ENCODE data around the gene BRME1.

The BRME1 gene

DNA sequence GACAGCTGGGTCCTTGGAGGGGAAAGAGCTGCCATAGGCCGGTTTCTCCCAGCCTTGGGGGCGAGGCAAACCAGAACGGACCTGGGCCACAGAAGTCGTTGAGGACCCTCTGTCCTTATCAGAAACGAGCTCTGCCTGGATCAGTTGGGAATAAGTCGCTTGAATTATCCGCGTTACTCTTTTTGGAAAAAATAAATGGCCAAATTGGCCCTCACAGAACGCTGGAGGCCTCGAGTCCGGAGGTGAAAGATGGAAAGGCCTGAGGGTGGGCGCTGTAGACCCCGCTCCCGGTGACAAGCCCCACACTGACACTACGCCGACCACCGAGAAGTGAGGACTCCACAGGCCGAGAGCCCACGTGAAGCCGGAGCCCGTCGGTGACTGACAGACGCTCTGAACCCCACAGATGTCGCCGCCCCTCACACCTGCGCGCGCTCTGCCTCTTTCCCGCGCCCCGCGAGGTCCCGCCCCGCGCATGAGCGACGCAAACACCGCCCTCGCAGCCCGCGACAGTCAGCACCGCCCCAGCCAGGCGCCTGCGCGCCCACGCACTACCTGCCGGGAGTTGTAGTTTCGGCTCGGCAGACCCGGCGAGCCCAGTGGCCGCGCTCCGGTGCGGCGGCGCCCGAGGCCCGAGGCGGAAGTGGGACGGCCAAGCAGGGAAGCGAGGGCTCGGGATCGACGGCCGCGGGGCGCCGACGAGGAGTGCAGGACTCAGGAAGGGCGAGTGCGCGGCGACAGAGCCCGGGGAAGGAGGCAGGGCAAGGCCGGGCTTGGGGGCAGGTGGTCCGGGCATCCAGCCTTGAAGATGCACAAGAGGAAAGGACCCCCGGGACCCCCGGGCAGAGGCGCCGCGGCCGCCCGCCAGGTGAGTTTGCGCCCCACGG, at the start of gene BRME1, which contains the start of gene CC2D1A:
Gene BRME1, minus strand, starts transcription at position 484 of the 887 bp plus-strand sequence. CDS start 1,225 bp downstream, outside the sequence.
Gene CC2D1A, plus strand, starts transcription at position 568 of the 887 bp plus-strand sequence. Its CDS starts 241 bp downstream, at position 809.
- TF ChIP-seq, protein P1, sequence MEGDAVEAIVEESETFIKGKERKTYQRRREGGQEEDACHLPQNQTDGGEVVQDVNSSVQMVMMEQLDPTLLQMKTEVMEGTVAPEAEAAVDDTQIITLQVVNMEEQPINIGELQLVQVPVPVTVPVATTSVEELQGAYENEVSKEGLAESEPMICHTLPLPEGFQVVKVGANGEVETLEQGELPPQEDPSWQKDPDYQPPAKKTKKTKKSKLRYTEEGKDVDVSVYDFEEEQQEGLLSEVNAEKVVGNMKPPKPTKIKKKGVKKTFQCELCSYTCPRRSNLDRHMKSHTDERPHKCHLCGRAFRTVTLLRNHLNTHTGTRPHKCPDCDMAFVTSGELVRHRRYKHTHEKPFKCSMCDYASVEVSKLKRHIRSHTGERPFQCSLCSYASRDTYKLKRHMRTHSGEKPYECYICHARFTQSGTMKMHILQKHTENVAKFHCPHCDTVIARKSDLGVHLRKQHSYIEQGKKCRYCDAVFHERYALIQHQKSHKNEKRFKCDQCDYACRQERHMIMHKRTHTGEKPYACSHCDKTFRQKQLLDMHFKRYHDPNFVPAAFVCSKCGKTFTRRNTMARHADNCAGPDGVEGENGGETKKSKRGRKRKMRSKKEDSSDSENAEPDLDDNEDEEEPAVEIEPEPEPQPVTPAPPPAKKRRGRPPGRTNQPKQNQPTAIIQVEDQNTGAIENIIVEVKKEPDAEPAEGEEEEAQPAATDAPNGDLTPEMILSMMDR (IDR thresholded peaks at IDR 0.05; ENCODE audit: borderline replicate concordance, control extremely low read depth, extremely low read depth, insufficient read depth, missing control alignments) = no peak
- DNase-seq (ENCODE audit: low spot score) = peak; percentile 99
- in situ Hi-C loops (cut with MboI; ENCODE audit: low sequenced_read_pairs, unreplicated experiment) = no loop called here

DNA sequence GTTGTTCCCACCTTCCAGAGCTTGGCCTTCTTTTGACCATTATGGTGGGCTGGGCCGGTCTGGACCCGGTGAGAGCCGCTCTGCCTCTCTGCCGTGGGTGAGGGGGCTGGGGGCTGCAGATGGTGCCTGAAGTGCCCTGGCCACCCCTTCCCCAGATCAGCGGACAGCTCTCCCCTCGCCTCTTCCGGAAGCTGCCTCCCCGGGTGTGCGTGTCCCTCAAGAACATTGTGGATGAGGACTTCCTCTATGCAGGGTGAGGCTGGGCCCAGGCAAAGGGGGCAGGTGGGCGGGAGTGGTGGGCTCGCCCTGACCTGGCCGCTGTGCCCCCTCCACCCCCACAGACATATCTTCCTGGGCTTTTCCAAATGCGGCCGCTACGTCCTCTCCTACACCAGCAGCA, 48.3 kb upstream of the BRME1 start:
- in situ Hi-C loops (cut with MboI; ENCODE audit: low sequenced_read_pairs, unreplicated experiment) = no loop called here
- DNase-seq (ENCODE audit: low spot score) = no peak
- TF ChIP-seq, protein P1 (IDR thresholded peaks at IDR 0.05; ENCODE audit: borderline replicate concordance, control extremely low read depth, extremely low read depth, insufficient read depth, missing control alignments) = no peak

DNA sequence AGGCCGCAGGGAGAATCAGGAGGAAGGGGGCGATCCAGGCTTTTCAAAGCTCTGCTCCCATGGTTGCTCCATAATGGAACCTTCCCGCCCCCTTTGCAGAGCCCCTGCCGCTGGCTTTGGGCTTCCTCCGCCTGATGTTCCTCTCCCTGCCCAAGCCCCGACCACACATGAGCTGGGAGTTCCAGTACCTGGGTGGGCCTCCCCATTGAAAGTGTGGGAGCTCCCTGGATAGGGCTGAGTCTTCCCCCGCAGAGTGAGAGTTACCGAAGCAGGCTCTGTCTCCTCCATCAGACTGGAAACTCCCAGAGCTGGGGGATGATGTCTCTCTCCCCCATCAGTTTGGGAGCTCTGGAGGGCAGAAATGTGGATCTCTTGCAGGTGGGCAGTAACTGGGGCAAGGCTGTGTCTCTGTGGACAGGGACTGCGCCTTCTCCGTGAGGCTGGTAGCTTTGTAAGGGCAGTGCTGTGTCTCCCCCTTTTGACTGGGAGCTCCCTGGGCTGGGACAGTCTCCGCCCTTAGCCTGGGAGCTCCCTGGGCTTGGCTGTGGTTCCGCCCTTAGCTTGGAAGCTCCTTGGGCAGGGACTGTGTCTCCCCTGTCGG, 47.1 kb upstream of the BRME1 start:
- TF ChIP-seq, protein P1 (IDR thresholded peaks at IDR 0.05; ENCODE audit: borderline replicate concordance, control extremely low read depth, extremely low read depth, insufficient read depth, missing control alignments) = no peak
- in situ Hi-C loops (cut with MboI; ENCODE audit: low sequenced_read_pairs, unreplicated experiment) = no loop called here
- DNase-seq (ENCODE audit: low spot score) = no peak

DNA sequence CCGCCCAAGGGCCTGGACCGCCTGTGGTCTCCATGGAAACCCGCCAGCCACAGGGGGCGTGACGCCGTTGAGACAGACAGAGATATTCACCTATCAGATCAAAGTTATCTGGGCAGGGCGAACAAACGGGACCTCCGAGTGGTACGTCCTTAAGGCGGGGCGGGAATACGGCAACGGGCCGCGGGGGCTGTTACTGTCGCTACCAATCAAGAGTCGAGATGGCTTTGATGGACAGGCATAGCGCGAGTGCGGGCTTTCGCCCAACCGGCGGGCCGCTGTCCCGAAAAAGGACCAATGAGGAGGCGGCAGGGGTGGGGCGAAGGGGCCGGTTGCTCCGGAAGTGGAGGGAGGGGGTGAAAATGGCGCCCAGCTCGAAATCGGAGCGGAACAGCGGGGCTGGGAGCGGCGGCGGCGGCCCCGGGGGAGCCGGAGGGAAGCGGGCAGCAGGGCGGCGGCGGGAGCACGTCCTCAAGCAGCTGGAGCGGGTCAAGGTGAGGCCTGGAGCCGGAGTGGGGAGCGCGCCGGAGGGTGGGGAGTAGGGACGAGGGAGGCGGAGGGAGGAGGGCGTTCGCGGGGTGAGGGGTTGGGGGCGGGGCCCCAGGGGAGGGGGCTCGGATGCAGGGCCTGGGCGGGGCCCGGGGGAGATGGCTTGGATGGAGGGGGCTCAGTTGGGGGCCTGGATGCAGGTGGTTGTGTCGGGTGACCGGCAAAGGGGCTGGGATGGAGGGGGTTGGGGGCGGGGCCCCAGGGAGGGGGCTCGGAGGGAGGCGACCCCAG, 46.4 kb upstream of the BRME1 start, which contains the start of gene DCAF15:
Gene DCAF15, plus strand, starts transcription at position 356 of the 777 bp plus-strand sequence. Its CDS starts 4 bp downstream, at position 360.
- TF ChIP-seq, protein P1 (IDR thresholded peaks at IDR 0.05; ENCODE audit: borderline replicate concordance, control extremely low read depth, extremely low read depth, insufficient read depth, missing control alignments) = no peak
- in situ Hi-C loops (cut with MboI; ENCODE audit: low sequenced_read_pairs, unreplicated experiment) = no loop called here
- DNase-seq (ENCODE audit: low spot score) = peak; percentile 100

DNA sequence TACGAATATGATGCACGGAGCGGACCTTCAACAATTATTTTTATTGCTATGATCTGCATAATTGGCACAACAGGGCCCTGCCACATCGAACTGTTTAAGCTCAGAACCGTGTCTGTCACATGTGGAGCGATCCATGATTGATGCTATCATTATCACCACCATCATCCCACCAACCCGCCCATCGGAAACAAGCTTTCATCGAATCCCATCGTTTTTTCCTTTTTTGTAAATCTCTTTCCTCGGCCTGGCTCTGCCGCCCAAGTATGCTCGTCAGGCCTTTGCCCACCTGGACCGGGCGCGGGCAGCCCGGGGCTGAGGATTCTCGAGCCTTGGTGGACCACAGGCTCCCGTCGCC, 45.9 kb upstream of the BRME1 start:
- in situ Hi-C loops (cut with MboI; ENCODE audit: low sequenced_read_pairs, unreplicated experiment) = no loop called here
- TF ChIP-seq, protein P1 (IDR thresholded peaks at IDR 0.05; ENCODE audit: borderline replicate concordance, control extremely low read depth, extremely low read depth, insufficient read depth, missing control alignments) = no peak
- no peak for DNase-seq (ENCODE audit: low spot score)

DNA sequence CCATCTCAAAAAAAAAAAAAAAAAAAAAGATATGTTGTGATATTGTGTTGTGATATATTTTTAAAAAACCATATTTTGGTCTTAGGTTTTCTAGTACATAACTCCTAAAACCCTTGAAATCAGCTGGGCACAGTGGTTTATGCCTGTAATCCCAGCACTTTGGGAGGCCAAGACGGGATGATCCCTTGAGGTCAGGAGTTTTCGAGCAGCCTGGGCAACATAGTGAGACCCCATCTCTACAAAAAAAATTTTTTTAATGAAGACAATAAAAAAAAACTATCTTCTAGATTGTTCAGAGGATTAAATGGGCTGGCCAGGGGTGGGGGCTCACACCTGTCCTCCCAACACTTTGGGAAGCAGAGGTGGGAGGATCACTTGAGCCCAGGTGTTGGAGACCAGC, 45.1 kb upstream of the BRME1 start:
- DNase-seq (ENCODE audit: low spot score) = no peak
- TF ChIP-seq, protein P1 (IDR thresholded peaks at IDR 0.05; ENCODE audit: borderline replicate concordance, control extremely low read depth, extremely low read depth, insufficient read depth, missing control alignments) = no peak
- in situ Hi-C loops (cut with MboI; ENCODE audit: low sequenced_read_pairs, unreplicated experiment) = no loop called here
